ENCODE data around the gene RBM33.

GRCh38 chr7:155749578-155749977 is 105.1 kb downstream of the RBM33 start:
- TF ChIP-seq CTCF (IDR thresholded peaks at IDR 0.05) (no peak), POLR2A (IDR thresholded peaks at IDR 0.05; ENCODE audit: low read length) (no peak), BHLHE40 (IDR thresholded peaks at IDR 0.05; ENCODE audit: low read depth, low read length) (no peak), MAFK (IDR thresholded peaks at IDR 0.05; ENCODE audit: partially characterized antibody) (no peak), GATA3 (IDR thresholded peaks at IDR 0.05; ENCODE audit: borderline replicate concordance) (no peak), TP53 (CRISPR knock-in tag; IDR thresholded peaks at IDR 0.05) (no peak), E2F6 (IDR thresholded peaks at IDR 0.05; ENCODE audit: borderline replicate concordance, low read depth) (no peak), RAD21 (conservative IDR thresholded peaks at IDR 0.05 in 1 of 2, IDR thresholded peaks at IDR 0.05 in 1 of 2) (no peak), PBX3 (IDR thresholded peaks at IDR 0.05) (no peak), REST (IDR thresholded peaks at IDR 0.05) (no peak), POLR2AphosphoS2 (conservative IDR thresholded peaks at IDR 0.05; ENCODE audit: low read length) (no peak), MYC (IDR thresholded peaks at IDR 0.05; ENCODE audit: borderline replicate concordance, low read length) (no peak), RCOR1 (IDR thresholded peaks at IDR 0.05; ENCODE audit: low read depth, low read length) (no peak)

Measured in A549 (cell line).